GM18505 (cell line): ENCODE data around the gene TXNDC16.
"Not testable (repeated sequence)": the region's sequence is repeated elsewhere in the genome, so short reads cannot be mapped to it uniquely, and the experiment has no call there.

Source experiments
- ATAC-seq: cut with Tn5 transposase; IDR thresholded peaks from one replicate; pipeline ENCODE4 v1.9.1; 2021; ENCODE audit not compliant: unreplicated experiment
- POLR2A ChIP-seq: IDR thresholded peaks from 4 replicates; pipeline ENCODE4 v1.6.1; 2011; ENCODE audit warnings: borderline replicate concordance; ENCODE audit not compliant: insufficient read depth, insufficient read length; ENCODE audit errors: extremely low read depth

TXNDC16 gene

GRCh38 chr14:52513249-52513648 is 39.1 kb downstream of the TXNDC16 start:
- no peak for TF ChIP-seq POLR2A
- ATAC-seq = no peak

- ATAC-seq = no peak
- TF ChIP-seq POLR2A = no peak
Measured at GRCh38 chr14:52494444-52494843, 57.9 kb downstream of the TXNDC16 start.

GRCh38 chr14:52485350-52485960 is 66.8 kb downstream of the TXNDC16 start:
- no peak for ATAC-seq
- TF ChIP-seq POLR2A = no peak

GRCh38 chr14:52481864-52482263 is 70.4 kb downstream of the TXNDC16 start:
- TF ChIP-seq POLR2A = no peak
- ATAC-seq = no peak

- no peak for TF ChIP-seq POLR2A
- no peak for ATAC-seq
Measured at GRCh38 chr14:52473557-52473956, 78.7 kb downstream of the TXNDC16 start.

- TF ChIP-seq POLR2A = no peak
- no peak for ATAC-seq
Measured at GRCh38 chr14:52472728-52473127, 79.6 kb downstream of the TXNDC16 start.

- not testable (repeated sequence) for ATAC-seq
Measured at GRCh38 chr14:52472251-52472650, 80.1 kb downstream of the TXNDC16 start.

GRCh38 chr14:52467515-52468266 is 84.6 kb downstream of the TXNDC16 start:
- no peak for TF ChIP-seq POLR2A
- ATAC-seq = no peak

GRCh38 chr14:52464175-52464574 is 88.1 kb downstream of the TXNDC16 start:
- ATAC-seq = no peak
- no peak for TF ChIP-seq POLR2A

GRCh38 chr14:52463375-52463774 is 88.9 kb downstream of the TXNDC16 start:
- no peak for TF ChIP-seq POLR2A
- ATAC-seq = no peak

GRCh38 chr14:52461721-52462120 is 90.6 kb downstream of the TXNDC16 start:
- no peak for TF ChIP-seq POLR2A
- no peak for ATAC-seq

- TF ChIP-seq POLR2A = no peak
- no peak for ATAC-seq
Measured at GRCh38 chr14:52458721-52459085, 93.6 kb downstream of the TXNDC16 start.

GRCh38 chr14:52457411-52457810 is 94.9 kb downstream of the TXNDC16 start:
- no peak for ATAC-seq
- TF ChIP-seq POLR2A = no peak

GRCh38 chr14:52455291-52456088 is 96.8 kb downstream of the TXNDC16 start:
- no peak for ATAC-seq
- TF ChIP-seq POLR2A = no peak
